Measurements from ENCODE around the gene RASSF5. TPM values are rescaled to one million over a fixed set of nuclear protein-coding genes. Genes with fewer than 3 reads are reported as not detected.

The RASSF5 gene, protein sequence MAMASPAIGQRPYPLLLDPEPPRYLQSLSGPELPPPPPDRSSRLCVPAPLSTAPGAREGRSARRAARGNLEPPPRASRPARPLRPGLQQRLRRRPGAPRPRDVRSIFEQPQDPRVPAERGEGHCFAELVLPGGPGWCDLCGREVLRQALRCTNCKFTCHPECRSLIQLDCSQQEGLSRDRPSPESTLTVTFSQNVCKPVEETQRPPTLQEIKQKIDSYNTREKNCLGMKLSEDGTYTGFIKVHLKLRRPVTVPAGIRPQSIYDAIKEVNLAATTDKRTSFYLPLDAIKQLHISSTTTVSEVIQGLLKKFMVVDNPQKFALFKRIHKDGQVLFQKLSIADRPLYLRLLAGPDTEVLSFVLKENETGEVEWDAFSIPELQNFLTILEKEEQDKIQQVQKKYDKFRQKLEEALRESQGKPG
- total RNA-seq (1 to 10 TPM; 4.3 to 8.4 TPM), polyA plus RNA-seq (ENCODE audit: insufficient read depth, low read depth, low replicate concordance) (5.9 TPM)
- long read RNA-seq, donor 1, partial matches to known transcripts: 34 of 47 reads
- long read RNA-seq, donor 1, other reads (novel, unspliced or antisense): 12 of 47 reads
- long read RNA-seq, donor 2: 0 reads

DNA sequence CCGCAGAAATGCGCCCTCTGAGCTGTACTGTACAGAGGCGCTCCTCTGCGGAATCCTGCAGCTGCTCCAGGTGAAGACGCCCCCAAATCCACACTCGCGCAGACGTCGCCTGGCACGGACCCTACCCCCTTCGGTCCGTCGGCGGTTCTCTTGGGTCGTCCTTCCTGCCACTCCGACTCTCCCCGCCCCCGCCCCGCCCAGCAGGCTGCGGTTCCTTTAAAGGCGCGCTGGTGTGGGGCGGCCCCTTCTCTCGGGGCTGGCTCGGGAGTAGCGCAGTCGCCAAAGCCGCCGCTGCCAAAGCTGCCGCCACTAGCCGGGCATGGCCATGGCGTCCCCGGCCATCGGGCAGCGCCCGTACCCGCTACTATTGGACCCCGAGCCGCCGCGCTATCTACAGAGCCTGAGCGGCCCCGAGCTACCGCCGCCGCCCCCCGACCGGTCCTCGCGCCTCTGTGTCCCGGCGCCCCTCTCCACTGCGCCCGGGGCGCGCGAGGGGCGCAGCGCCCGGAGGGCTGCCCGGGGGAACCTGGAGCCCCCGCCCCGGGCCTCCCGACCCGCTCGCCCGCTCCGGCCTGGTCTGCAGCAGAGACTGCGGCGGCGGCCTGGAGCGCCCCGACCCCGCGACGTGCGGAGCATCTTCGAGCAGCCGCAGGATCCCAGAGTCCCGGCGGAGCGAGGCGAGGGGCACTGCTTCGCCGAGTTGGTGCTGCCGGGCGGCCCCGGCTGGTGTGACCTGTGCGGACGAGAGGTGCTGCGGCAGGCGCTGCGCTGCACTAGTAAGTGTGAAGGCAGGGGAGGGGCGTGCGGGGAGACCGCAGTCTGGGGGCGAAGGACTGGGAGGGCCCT is at the start of gene RASSF5:
TSS of gene RASSF5 (plus strand) at position 248 of the 846 bp plus-strand sequence. CDS start at position 320, 72 bp downstream.
- Histone ChIP-seq H3K27ac (no peak within 1 kb of the TSS), H3K4me3 (peak within 1 kb of the TSS; percentile 59 to 66), H3K9me3 (no peaks in the 10 kb centered on the region), H3K4me1 (peaks cover 8% of the 10 kb centered on the region), H3K27me3 (no peaks in the 10 kb centered on the region), H3K36me3 (ENCODE audit: low read depth, missing control alignments) (no peaks in the 10 kb centered on the region)
- intact Hi-C loops (cut with DNase I; ENCODE audit: low total_unique reads): no loop called here
- WGBS, 2 donors: 1 to 3% methylated on average over 11 to 69 of the region's 97 CpGs
- DNase-seq: peak; percentile 84
- TF ChIP-seq POLR2A (IDR thresholded peaks at IDR 0.05): no peak
- TF ChIP-seq, protein P1, sequence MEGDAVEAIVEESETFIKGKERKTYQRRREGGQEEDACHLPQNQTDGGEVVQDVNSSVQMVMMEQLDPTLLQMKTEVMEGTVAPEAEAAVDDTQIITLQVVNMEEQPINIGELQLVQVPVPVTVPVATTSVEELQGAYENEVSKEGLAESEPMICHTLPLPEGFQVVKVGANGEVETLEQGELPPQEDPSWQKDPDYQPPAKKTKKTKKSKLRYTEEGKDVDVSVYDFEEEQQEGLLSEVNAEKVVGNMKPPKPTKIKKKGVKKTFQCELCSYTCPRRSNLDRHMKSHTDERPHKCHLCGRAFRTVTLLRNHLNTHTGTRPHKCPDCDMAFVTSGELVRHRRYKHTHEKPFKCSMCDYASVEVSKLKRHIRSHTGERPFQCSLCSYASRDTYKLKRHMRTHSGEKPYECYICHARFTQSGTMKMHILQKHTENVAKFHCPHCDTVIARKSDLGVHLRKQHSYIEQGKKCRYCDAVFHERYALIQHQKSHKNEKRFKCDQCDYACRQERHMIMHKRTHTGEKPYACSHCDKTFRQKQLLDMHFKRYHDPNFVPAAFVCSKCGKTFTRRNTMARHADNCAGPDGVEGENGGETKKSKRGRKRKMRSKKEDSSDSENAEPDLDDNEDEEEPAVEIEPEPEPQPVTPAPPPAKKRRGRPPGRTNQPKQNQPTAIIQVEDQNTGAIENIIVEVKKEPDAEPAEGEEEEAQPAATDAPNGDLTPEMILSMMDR (IDR thresholded peaks at IDR 0.05): no peak

GRCh38 chr1:206459703-206460102 is 47.6 kb upstream of the RASSF5 start:
- 96 to 98% methylated on average over 4 of the region's 4 CpGs for WGBS, 2 donors
- H3K36me3 ChIP-seq (ENCODE audit: low read depth, missing control alignments): no peaks in the 10 kb centered on the region
- intact Hi-C loops (cut with DNase I; ENCODE audit: low total_unique reads): no loop called here

GRCh38 chr1:206460836-206461426 is 46.4 kb upstream of the RASSF5 start:
- 91 to 93% methylated on average over 13 to 17 of the region's 17 CpGs for WGBS, 2 donors
- no peaks in the 10 kb centered on the region for H3K4me1 ChIP-seq
- H3K4me3 ChIP-seq: no peak overlapping the region
- H3K36me3 ChIP-seq (ENCODE audit: low read depth, missing control alignments): no peaks in the 10 kb centered on the region
- TF ChIP-seq POLR2A (IDR thresholded peaks at IDR 0.05): no peak
- H3K27ac ChIP-seq: no peak overlapping the region
- no peaks in the 10 kb centered on the region for H3K27me3 ChIP-seq
- no peak for DNase-seq
- intact Hi-C loops (cut with DNase I; ENCODE audit: low total_unique reads): no loop called here
- no peaks in the 10 kb centered on the region for H3K9me3 ChIP-seq

More at GRCh38 chr1:206459703-206460102, 47.6 kb upstream of the RASSF5 start:
- DNase-seq: no peak
- H3K4me3 ChIP-seq: no peak overlapping the region
- H3K27ac ChIP-seq: no peak overlapping the region
- H3K27me3 ChIP-seq: no peaks in the 10 kb centered on the region
- TF ChIP-seq, protein P1 (IDR thresholded peaks at IDR 0.05): no peak
- TF ChIP-seq POLR2A (IDR thresholded peaks at IDR 0.05): no peak
- H3K9me3 ChIP-seq: no peaks in the 10 kb centered on the region
- H3K4me1 ChIP-seq: no peaks in the 10 kb centered on the region

GRCh38 chr1:206461602-206462455 is 45.5 kb upstream of the RASSF5 start:
- Histone ChIP-seq H3K36me3 (ENCODE audit: low read depth, missing control alignments) (no peaks in the 10 kb centered on the region), H3K27me3 (no peaks in the 10 kb centered on the region), H3K27ac (no peak overlapping the region), H3K4me3 (no peak overlapping the region), H3K4me1 (no peaks in the 10 kb centered on the region), H3K9me3 (no peaks in the 10 kb centered on the region)
- DNase-seq: peak; percentile 89
- 68 to 79% methylated on average over 9 of the region's 9 CpGs for WGBS, 2 donors
- intact Hi-C loops (cut with DNase I; ENCODE audit: low total_unique reads): no loop called here
- TF ChIP-seq, protein P1 (IDR thresholded peaks at IDR 0.05): peak; percentile 65 to 92 (median 84)
- TF ChIP-seq POLR2A (IDR thresholded peaks at IDR 0.05): no peak
